Activated CD4-positive, alpha-beta T cell treated with anti-CD3 and anti-CD28 coated beads for 4 hours (primary cell): Measurements from ENCODE around the gene ERVW-1.

Experiments used
- DNase-seq, 2 donors: peaks; one replicate each; pipeline ENCODE4 v3.0.0-alpha.2; 2020

The ERVW-1 gene

GRCh38 chr7:92422926-92423325, 54.8 kb downstream of the ERVW-1 start:
- DNase-seq, result no peak

- DNase-seq, result no peak
Measured at GRCh38 chr7:92421676-92422435, 55.9 kb downstream of the ERVW-1 start.
